ENCODE measurements around the gene LTB.

Gene LTB

GRCh38 chr6:31586008-31586407 is 3.8 kb upstream of the LTB start, which contains the start of gene LST1:
LST1 (plus strand) TSS chr6:31586277; CDS start chr6:31587300, 1,023 bp downstream.
- Histone ChIP-seq H3K4me3 (ENCODE audit: low read depth, low read length) (no peak within 1 kb of the TSS), H3K9me3 (ENCODE audit: control insufficient read depth, insufficient read depth, low read depth, low read length) (no peaks in the 10 kb centered on the region), H3K36me3 (ENCODE audit: control insufficient read depth in 2 of 2, insufficient read depth in 1 of 2, low read length in 2 of 2) (no peaks in the 10 kb centered on the region), H3K27ac (ENCODE audit: extremely low read depth, low read depth, low read length) (no peak within 1 kb of the TSS), H3K4me1 (ENCODE audit: control insufficient read depth, insufficient read depth, low read length) (peaks cover 4% of the 10 kb centered on the region; the same call in 1 of the 2 replicates)
- POLR2A ChIA-PET: no interaction called here
- TF ChIP-seq ZNF624 (tag by site-specific recombination; IDR thresholded peaks at IDR 0.05): no peak
- no peak for TF ChIP-seq ZNF404 (tag by site-specific recombination; IDR thresholded peaks at IDR 0.05)
- no peak for TF ChIP-seq ZNF221 (tag by site-specific recombination; IDR thresholded peaks at IDR 0.05; ENCODE audit: borderline replicate concordance)
- no peak for TF ChIP-seq HIC1 (tag by site-specific recombination; IDR thresholded peaks at IDR 0.05)
- no peak for TF ChIP-seq KLF10 (tag by site-specific recombination; IDR thresholded peaks at IDR 0.05)
- no peak for TF ChIP-seq INSM2 (tag by site-specific recombination; IDR thresholded peaks at IDR 0.05)
- TF ChIP-seq AEBP2 (tag by site-specific recombination; IDR thresholded peaks at IDR 0.05; ENCODE audit: borderline replicate concordance): no peak
- TF ChIP-seq ZNF544 (tag by site-specific recombination; IDR thresholded peaks at IDR 0.05): no peak
- no peak for TF ChIP-seq RBAK (tag by site-specific recombination; IDR thresholded peaks at IDR 0.05)
- no peak for TF ChIP-seq ZBTB7A (tag by site-specific recombination; IDR thresholded peaks at IDR 0.05; ENCODE audit: low read depth)
- TF ChIP-seq ZNF513 (tag by site-specific recombination; IDR thresholded peaks at IDR 0.05): no peak
- TF ChIP-seq ZNF148 (tag by site-specific recombination; IDR thresholded peaks at IDR 0.05; ENCODE audit: borderline replicate concordance): no peak
- TF ChIP-seq ELK4 (IDR thresholded peaks at IDR 0.05; ENCODE audit: borderline replicate concordance, low read depth, low read length): no peak
- CTCF ChIA-PET: interaction anchor here (0.6 to 18.7 kb wide), 15 partner anchors 8 to 390 kb away, joined by 3 to 518 read pairs (median 3); partner anchors contain the start of genes ATP6V1G2, NCR3, NFKBIL1 and TNF

GRCh38 chr6:31585491-31585890 is 3.3 kb upstream of the LTB start:
- Histone ChIP-seq H3K36me3 (ENCODE audit: control insufficient read depth in 2 of 2, insufficient read depth in 1 of 2, low read length in 2 of 2) (no peaks in the 10 kb centered on the region), H3K9me3 (ENCODE audit: control insufficient read depth, insufficient read depth, low read depth, low read length) (no peaks in the 10 kb centered on the region), H3K27ac (ENCODE audit: extremely low read depth, low read depth, low read length) (no peak overlapping the region), H3K4me3 (ENCODE audit: low read depth, low read length) (no peak overlapping the region), H3K4me1 (ENCODE audit: control insufficient read depth, insufficient read depth, low read length) (peaks cover 4% of the 10 kb centered on the region; the same call in 1 of the 2 replicates)
- ChIA-PET CTCF (interaction anchor here (0.6 to 18.7 kb wide), 16 partner anchors 8 to 389 kb away, joined by 3 to 518 read pairs (median 5); partner anchors contain the start of genes ATP6V1G2, NCR3, NFKBIL1 and TNF), POLR2A (no interaction called here)
- TF ChIP-seq ZNF707 (tag by site-specific recombination; IDR thresholded peaks at IDR 0.05): no peak
- no peak for TF ChIP-seq ZBTB44 (tag by site-specific recombination; IDR thresholded peaks at IDR 0.05)
- TF ChIP-seq KLF7 (tag by site-specific recombination; IDR thresholded peaks at IDR 0.05; ENCODE audit: borderline replicate concordance): no peak
- TF ChIP-seq ZNF37A (tag by site-specific recombination; IDR thresholded peaks at IDR 0.05): no peak
- no peak for TF ChIP-seq ZNF560 (tag by site-specific recombination; IDR thresholded peaks at IDR 0.05; ENCODE audit: borderline replicate concordance)
- TF ChIP-seq MZF1 (tag by site-specific recombination; IDR thresholded peaks at IDR 0.05; ENCODE audit: borderline replicate concordance): no peak
- no peak for TF ChIP-seq ZFHX2 (tag by site-specific recombination; conservative IDR thresholded peaks at IDR 0.05)
- TF ChIP-seq ZNF677 (tag by site-specific recombination; IDR thresholded peaks at IDR 0.05): no peak
- TF ChIP-seq ZNF324 (tag by site-specific recombination; IDR thresholded peaks at IDR 0.05): no peak
- no peak for TF ChIP-seq ZNF311 (tag by site-specific recombination; IDR thresholded peaks at IDR 0.05; ENCODE audit: borderline replicate concordance)

Measured in HEK293 (cell line).